BE2C (cell line): ENCODE results near the gene TMEM170A.
A peak's percentile ranks its signal among the peaks of the same experiment; 100 is the strongest.

ENCODE experiments used
- DNase-seq: peaks from one replicate; pipeline ENCODE4 v3.0.0-alpha.2; 2020
- H3K27me3 ChIP-seq: fragments of 250-450 bp; sonication (Bioruptor Pico); 2 replicates; pipeline ENCODE4 v1.5.1; 2020; ENCODE audit warnings: mild to moderate bottlenecking
- H3K36me3 ChIP-seq: fragments of 250-450 bp; sonication (Bioruptor Pico); 2 replicates; pipeline ENCODE4 v1.5.1; 2020; ENCODE audit warnings: mild to moderate bottlenecking
- H3K4me1 ChIP-seq: fragments of 250-450 bp; sonication (Bioruptor Pico); 2 replicates; pipeline ENCODE4 v1.5.1; 2020
- H3K4me3 ChIP-seq: 2 replicates; pipeline ENCODE4 v1.5.1; 2011; ENCODE audit warnings: low read depth, low read length
- H3K9me3 ChIP-seq: fragments of 250-450 bp; sonication (Bioruptor Pico); 2 replicates; pipeline ENCODE4 v1.5.1; 2020
- CTCF ChIP-seq: IDR thresholded peaks from 2 replicates; pipeline ENCODE4 v1.5.1; 2012; ENCODE audit warnings: mild to moderate bottlenecking, low read depth, low read length

Gene TMEM170A

GRCh38 chr16:75413951-75414350, 50.5 kb downstream of the TMEM170A start:
- Histone ChIP-seq H3K9me3 (no peaks in the 10 kb centered on the region), H3K27me3 (no peaks in the 10 kb centered on the region), H3K36me3 (peaks cover 30% of the 10 kb centered on the region), H3K4me1 (no peaks in the 10 kb centered on the region), H3K4me3 (no peak overlapping the region)
- no peak for TF ChIP-seq CTCF
- no peak for DNase-seq

GRCh38 chr16:75406943-75407342, 57.5 kb downstream of the TMEM170A start:
- no peak for TF ChIP-seq CTCF
- Histone ChIP-seq H3K4me3 (no peak overlapping the region), H3K36me3 (peaks cover 33% of the 10 kb centered on the region), H3K4me1 (no peaks in the 10 kb centered on the region), H3K27me3 (no peaks in the 10 kb centered on the region), H3K9me3 (no peaks in the 10 kb centered on the region)
- no peak for DNase-seq

- Histone ChIP-seq H3K36me3 (peaks cover 15% of the 10 kb centered on the region), H3K4me3 (no peak overlapping the region), H3K27me3 (no peaks in the 10 kb centered on the region), H3K9me3 (no peaks in the 10 kb centered on the region), H3K4me1 (no peaks in the 10 kb centered on the region)
- TF ChIP-seq CTCF, result peak; percentile 61
- DNase-seq, result peak; percentile 13
Observed at GRCh38 chr16:75402821-75403475, 61.5 kb downstream of the TMEM170A start.

GRCh38 chr16:75402159-75402820, 62.2 kb downstream of the TMEM170A start:
- Histone ChIP-seq H3K4me1 (no peaks in the 10 kb centered on the region), H3K9me3 (no peaks in the 10 kb centered on the region), H3K27me3 (no peaks in the 10 kb centered on the region), H3K36me3 (peaks cover 15% of the 10 kb centered on the region), H3K4me3 (no peak overlapping the region)
- no peak for DNase-seq
- no peak for TF ChIP-seq CTCF

- no peak overlapping the region for H3K4me3 ChIP-seq
- no peaks in the 10 kb centered on the region for H3K27me3 ChIP-seq
- no peak for TF ChIP-seq CTCF
- no peaks in the 10 kb centered on the region for H3K4me1 ChIP-seq
- peaks cover 11% of the 10 kb centered on the region for H3K36me3 ChIP-seq
- H3K9me3 ChIP-seq, result no peaks in the 10 kb centered on the region
- DNase-seq, result no peak
Observed at GRCh38 chr16:75401691-75402090, 62.8 kb downstream of the TMEM170A start.

- Histone ChIP-seq H3K4me3 (no peak overlapping the region), H3K36me3 (peaks cover 8% of the 10 kb centered on the region), H3K4me1 (no peaks in the 10 kb centered on the region), H3K27me3 (no peaks in the 10 kb centered on the region), H3K9me3 (no peaks in the 10 kb centered on the region)
- no peak for TF ChIP-seq CTCF
- no peak for DNase-seq
Observed at GRCh38 chr16:75398333-75398732, 66.2 kb downstream of the TMEM170A start.
